IPS DF 4.7 (cell line): ENCODE data around the gene WDR70.
"Not testable (repeated sequence)": the region's sequence is repeated elsewhere in the genome, so short reads cannot be mapped to it uniquely, and the experiment has no call there.

Experiments
- DNase-seq: peaks from one replicate; pipeline ENCODE4 v3.0.0-alpha.2; 2013; ENCODE audit warnings: low spot score; ENCODE audit errors: extremely low read depth

Gene WDR70

DNA sequence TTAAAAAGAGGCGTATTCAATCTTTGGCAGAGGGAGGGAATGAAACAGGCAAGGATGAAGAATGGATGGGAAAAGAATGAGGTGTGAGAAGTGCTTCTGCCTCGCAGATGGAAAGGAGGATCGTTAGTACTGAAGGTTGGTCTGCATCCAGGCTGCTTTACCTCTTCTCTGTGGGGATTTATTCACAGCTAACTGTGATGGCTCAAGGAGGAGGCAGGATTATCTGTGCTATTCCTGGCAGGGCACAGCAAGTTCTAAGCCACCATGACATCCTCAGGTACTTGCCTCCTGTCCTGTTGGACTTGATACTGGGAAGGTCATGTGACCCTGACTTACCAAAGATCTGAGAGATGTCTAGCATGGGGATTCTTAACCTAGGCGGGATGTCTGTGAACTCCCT, 376.5 kb downstream of the WDR70 start:
- DNase-seq = no peak

GRCh38 chr5:37756248-37756647, 377.1 kb downstream of the WDR70 start:
- DNase-seq = no peak

GRCh38 chr5:37757980-37758582, 379.0 kb downstream of the WDR70 start:
- no peak for DNase-seq

- no peak for DNase-seq
Measured at GRCh38 chr5:37767251-37767650, 388.1 kb downstream of the WDR70 start.

DNA sequence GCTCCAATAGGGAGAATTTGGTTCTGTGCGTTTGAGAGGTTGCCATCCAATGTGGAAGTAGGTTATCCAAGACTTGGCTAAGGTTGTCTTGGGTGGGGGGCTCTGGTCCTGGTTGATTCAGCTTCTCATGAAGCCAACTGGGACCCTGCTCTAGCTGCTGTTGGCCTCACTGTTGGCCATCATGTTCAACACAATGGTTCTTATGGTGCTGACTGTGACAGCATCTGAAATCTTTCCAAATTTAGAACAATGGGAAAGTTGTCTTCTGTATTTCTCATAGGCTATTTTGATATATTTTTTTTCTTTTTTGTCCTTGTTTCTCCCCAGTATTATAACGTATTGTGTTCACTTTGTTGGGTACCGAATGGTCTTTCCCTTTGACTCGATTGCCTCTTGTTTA, 388.8 kb downstream of the WDR70 start:
- DNase-seq = no peak

DNA sequence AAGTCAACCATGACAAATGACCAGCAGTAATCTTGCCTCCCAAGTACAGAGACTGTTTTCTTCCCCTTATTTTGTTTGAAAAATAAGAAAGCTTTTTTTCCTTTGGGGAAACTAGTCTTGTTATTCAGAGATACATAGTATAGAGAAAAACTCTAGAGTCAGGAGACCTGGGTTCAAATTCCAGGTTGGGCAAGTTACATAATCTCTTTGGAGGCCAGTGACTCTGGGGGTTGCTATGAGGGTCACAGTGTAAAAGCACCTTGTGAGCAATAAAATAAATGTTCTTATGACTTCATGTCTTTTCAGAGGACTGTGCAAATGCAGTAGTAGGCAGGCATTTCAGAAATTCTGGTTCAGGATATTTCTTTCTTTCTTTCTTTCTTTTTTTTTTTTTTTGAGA, 389.3 kb downstream of the WDR70 start:
- no peak for DNase-seq

DNA sequence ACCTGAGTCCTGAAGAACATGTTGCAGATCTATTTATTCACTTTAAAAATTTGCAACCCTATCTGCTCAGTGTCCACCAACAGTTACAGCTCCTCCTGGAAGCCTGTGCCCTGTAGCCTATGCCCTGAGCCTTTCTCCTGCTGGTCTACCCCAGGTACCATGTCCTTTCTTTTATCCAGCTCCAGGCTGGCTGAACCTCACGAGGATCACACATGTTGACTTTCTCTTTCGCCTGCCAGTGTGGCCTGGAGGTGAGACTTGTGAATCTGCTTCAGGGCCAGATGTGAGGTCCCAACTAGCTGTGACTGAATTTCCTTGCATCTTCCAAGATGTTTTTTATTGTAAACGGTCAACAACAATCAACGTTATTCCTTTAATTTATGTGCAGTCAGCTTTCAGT, 390.0 kb downstream of the WDR70 start:
- DNase-seq = no peak

DNA sequence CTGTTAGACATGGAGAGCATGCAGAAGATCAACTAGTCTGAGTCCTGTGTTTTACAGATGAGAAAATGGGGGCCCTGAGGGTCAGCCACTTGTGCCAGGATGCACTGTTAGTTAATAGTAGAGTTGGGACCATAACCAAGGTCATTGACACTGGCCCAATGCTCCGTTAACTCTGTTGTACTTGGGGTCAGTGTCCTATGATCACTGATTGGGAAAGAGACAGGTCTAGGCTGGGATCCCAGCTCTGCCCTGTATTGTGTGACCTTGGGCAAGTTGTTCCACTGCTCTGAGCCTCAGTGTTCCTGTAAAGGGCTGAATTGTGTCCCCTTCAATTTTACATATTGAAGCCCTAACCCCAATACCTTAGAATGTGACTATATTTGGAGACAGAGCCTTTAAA, 390.7 kb downstream of the WDR70 start:
- DNase-seq = no peak

- DNase-seq = no peak
Measured at GRCh38 chr5:37770786-37771185, 391.7 kb downstream of the WDR70 start.

- no peak for DNase-seq
Measured at GRCh38 chr5:37771203-37771611, 392.1 kb downstream of the WDR70 start.

- no peak for DNase-seq
Measured at GRCh38 chr5:37771731-37772130, 392.6 kb downstream of the WDR70 start.

DNA sequence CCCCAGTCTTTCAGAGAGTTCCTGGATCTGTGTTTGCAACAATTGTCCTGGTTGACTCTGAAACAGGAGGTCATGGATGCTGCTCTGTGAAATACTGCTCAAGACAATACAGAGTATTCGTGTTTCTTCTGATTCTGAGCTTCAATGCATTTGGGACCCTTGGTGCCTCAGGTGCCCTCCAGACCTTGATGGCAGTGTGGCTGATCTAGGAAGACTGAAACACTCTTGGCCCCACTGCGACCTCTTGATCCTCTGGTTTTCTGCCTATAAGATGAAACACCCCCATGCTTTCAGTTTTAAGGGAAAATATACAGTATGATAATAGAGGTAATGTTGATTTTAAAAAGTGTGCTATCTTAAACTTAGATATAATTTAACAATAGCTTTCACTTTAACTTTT, 393.1 kb downstream of the WDR70 start:
- DNase-seq = no peak

DNA sequence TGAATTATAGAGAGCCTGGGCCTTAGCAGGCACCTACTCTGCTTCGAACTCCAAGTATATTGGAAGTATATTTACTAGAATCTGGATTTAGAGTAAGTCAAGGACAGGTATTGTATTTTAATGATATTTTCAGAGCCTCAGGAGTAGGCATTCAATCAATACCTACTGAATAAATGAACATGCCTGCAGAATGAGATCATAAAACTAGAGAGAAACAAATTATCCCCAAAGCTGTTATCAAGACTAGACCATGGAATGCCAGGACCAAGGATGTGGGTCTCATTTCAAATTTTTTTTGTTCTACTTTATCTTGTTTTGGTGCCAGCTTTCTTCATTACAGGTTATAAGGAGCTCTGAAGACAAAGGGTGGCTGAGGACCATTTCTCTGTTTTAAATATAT, 394.7 kb downstream of the WDR70 start:
- DNase-seq = no peak

- peak; percentile 51 for DNase-seq
Measured at GRCh38 chr5:37774912-37775483, 395.9 kb downstream of the WDR70 start.

GRCh38 chr5:37776826-37777225, 397.7 kb downstream of the WDR70 start:
- no peak for DNase-seq

GRCh38 chr5:37777432-37778130, 398.5 kb downstream of the WDR70 start:
- no peak for DNase-seq

- not testable (repeated sequence) for DNase-seq
Measured at GRCh38 chr5:37781409-37781808, 402.3 kb downstream of the WDR70 start.

DNA sequence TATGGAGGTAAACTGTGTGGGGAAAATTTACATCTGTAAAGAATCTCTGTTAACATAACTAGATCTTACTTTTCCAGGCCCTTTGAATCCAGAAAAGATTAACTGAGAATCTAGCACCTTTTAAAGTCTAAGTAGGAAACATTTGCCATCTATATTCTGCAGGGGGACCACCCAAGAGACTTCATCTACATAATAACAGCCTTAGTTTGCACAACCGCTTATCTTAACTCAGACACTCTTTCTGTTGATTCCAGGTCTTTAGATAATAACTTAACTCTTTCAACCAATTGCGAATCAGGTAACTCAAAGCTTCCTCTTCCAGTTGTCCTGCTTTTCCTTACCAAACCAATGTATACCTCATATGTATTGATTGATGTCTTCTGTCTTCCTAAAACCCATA, 407.3 kb downstream of the WDR70 start:
- no peak for DNase-seq

- DNase-seq = no peak
Measured at GRCh38 chr5:37786862-37787519, 407.9 kb downstream of the WDR70 start.

- DNase-seq = no peak
Measured at GRCh38 chr5:37787742-37788141, 408.6 kb downstream of the WDR70 start.

GRCh38 chr5:37789991-37790390, 410.9 kb downstream of the WDR70 start:
- DNase-seq = no peak

GRCh38 chr5:37791321-37791720, 412.2 kb downstream of the WDR70 start:
- DNase-seq = no peak
